BJ (cell line): ENCODE measurements around the gene CPO. TPM values are rescaled to one million over a fixed set of nuclear protein-coding genes. Genes with fewer than 3 reads are reported as not detected.

ENCODE experiments used
- CTCF ChIA-PET: fragments of 350-600 bp; formaldehyde crosslinking; extraction: SDS; loops from one replicate; lab custom pipeline; 2021; ENCODE audit warnings: antibody characterized with exemption, inconsistent platforms; lab: Yijun Ruan, JAX
- POLR2A ChIA-PET: fragments of 300-600 bp; sonication (Branson Sonifier 250); formaldehyde crosslinking; extraction: SDS; loops from one replicate; lab custom pipeline; 2021; ENCODE audit warnings: antibody characterized with exemption; lab: Charles Lee
- DNase-seq: peaks from one replicate; pipeline ENCODE4 v3.0.0-alpha.2; 2011; ENCODE audit warnings: low read depth
- H3K27me3 ChIP-seq: 2 replicates; pipeline ENCODE4 v1.6.0; 2011; ENCODE audit warnings: low read length; ENCODE audit not compliant: control insufficient read depth, insufficient read depth
- H3K36me3 ChIP-seq: 2 replicates; pipeline ENCODE4 v1.5.1; 2011; ENCODE audit warnings: low read length; ENCODE audit not compliant: control insufficient read depth, insufficient read depth
- H3K4me3 ChIP-seq: 2 replicates; pipeline ENCODE4 v1.5.1; 2011; ENCODE audit warnings: low read depth, mild to moderate bottlenecking, control low read depth, low read length
- CTCF ChIP-seq: IDR thresholded peaks from 2 replicates; pipeline ENCODE4 v1.5.1; 2011; ENCODE audit warnings: low read depth, mild to moderate bottlenecking, control low read depth, inconsistent platforms, low read length, moderate library complexity; ENCODE audit not compliant: insufficient read depth
- polyA plus RNA-seq: library from polyadenylated mRNA; depleted of rRNA; stranded (reverse); fragments of >200 nt; gene quantifications from 2 replicates; pipeline ENCODE4 v1.2.3, GENCODE V29; 2011

CPO gene
- polyA plus RNA-seq, 1 experiment = not detected

- H3K27me3 ChIP-seq = no peaks in the 10 kb centered on the region; the same call in none of the 2 replicates
- ChIA-PET POLR2A (interaction anchor here (0.7 kb wide), 1 partner anchor 194 kb away, joined by 3 read pairs; the partner anchor contains the start of gene KLF7), CTCF (interaction anchor here (0.8 to 1.5 kb wide), 2 partner anchors 171 to 181 kb away, joined by 3 read pairs; no protein-coding TSS in a partner anchor)
- H3K4me3 ChIP-seq = no peak overlapping the region
- no peaks in the 10 kb centered on the region for H3K36me3 ChIP-seq
- peak; percentile 35 for DNase-seq
- no peak for TF ChIP-seq CTCF
Measured at GRCh38 chr2:206971805-206972204, 32.5 kb downstream of the CPO start.

GRCh38 chr2:206974551-206974950 lies 35.2 kb downstream of the CPO start:
- ChIA-PET CTCF (interaction anchor here (1.1 to 1.4 kb wide), 2 partner anchors 174 to 499 kb away, joined by 4 to 5 read pairs; no protein-coding TSS in a partner anchor), POLR2A (interaction anchor here (0.7 kb wide), 1 partner anchor 193 kb away, joined by 3 read pairs; no protein-coding TSS in a partner anchor)
- H3K27me3 ChIP-seq = no peaks in the 10 kb centered on the region; the same call in 1 of the 2 replicates
- no peak for TF ChIP-seq CTCF
- H3K36me3 ChIP-seq = no peaks in the 10 kb centered on the region
- H3K4me3 ChIP-seq = no peak overlapping the region
- DNase-seq = no peak

- Histone ChIP-seq H3K36me3 (no peaks in the 10 kb centered on the region), H3K4me3 (no peak overlapping the region), H3K27me3 (no peaks in the 10 kb centered on the region; the same call in 1 of the 2 replicates)
- no peak for TF ChIP-seq CTCF
- ChIA-PET POLR2A (interaction anchor here (0.6 kb wide), 1 partner anchor 736 kb away, joined by 3 read pairs; no protein-coding TSS in a partner anchor), CTCF (interaction anchor here (0.8 to 6.9 kb wide), 3 partner anchors 94 to 494 kb away, joined by 3 to 84 read pairs (median 22); no protein-coding TSS in a partner anchor)
- no peak for DNase-seq
Measured at GRCh38 chr2:206978746-206979145, 39.4 kb downstream of the CPO start.

GRCh38 chr2:206979365-206979764 lies 40.0 kb downstream of the CPO start:
- no peaks in the 10 kb centered on the region for H3K27me3 ChIP-seq

More at GRCh38 chr2:206979365-206979764, 40.0 kb downstream of the CPO start:
- no peak overlapping the region for H3K4me3 ChIP-seq
- TF ChIP-seq CTCF = no peak
- DNase-seq = no peak
- ChIA-PET POLR2A (no interaction called here), CTCF (interaction anchor here (0.8 to 6.9 kb wide), 6 partner anchors 94 to 501 kb away, joined by 3 to 84 read pairs (median 5); no protein-coding TSS in a partner anchor)
- no peaks in the 10 kb centered on the region for H3K36me3 ChIP-seq
